GM19351 (cell line): ENCODE results near the gene CTCFL.

Source experiments
- ATAC-seq: cut with Tn5 transposase; IDR thresholded peaks from one replicate; pipeline ENCODE4 v1.9.1; 2021; ENCODE audit warnings: mild to moderate bottlenecking, moderate library complexity; ENCODE audit not compliant: unreplicated experiment

Gene CTCFL

DNA sequence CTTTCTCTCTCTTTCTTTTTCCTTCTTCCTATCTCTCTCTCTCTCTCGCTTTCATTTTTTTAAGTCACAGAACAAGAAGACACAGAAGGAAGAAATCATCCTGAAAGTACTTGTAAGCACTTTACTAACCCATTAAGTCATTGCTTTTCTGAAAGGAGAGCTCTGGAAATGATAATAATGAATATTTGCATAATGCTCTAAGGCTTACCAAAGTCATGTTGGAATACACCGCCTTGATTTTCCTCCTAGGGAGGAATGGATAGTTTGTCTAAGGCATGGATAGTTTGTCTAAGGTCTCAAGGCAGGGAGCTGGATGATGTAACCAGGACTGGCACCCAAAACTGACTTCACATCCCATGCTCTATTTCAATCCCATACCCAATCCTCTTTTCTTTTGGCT lies 12.9 kb upstream of the CTCFL start:
- no peak for ATAC-seq

GRCh38 chr20:57536771-57537724 lies 12.1 kb upstream of the CTCFL start:
- ATAC-seq: no peak

- no peak for ATAC-seq
These were observed 11.3 kb upstream of the CTCFL start for GRCh38 chr20:57536120-57536708.

DNA sequence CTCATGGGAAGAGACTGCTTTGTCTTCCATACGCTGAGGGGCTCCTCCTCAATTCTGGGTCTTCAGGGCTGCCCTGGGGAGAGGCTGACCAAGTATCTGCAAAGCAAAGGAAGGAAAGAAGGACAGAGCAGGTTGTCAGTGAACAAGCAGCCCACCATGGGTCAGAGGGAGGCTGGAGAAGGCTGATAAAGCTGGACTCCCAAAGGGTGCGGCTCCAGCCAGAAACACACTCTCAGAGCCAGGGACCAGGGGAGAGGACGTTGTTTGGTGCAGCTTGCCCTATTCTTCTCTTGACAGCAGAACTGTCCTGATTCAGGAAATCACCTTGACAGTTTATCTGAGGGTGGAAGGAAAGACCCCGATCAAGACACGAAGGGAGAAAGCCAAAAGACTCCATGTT lies 10.4 kb upstream of the CTCFL start:
- ATAC-seq: no peak

DNA sequence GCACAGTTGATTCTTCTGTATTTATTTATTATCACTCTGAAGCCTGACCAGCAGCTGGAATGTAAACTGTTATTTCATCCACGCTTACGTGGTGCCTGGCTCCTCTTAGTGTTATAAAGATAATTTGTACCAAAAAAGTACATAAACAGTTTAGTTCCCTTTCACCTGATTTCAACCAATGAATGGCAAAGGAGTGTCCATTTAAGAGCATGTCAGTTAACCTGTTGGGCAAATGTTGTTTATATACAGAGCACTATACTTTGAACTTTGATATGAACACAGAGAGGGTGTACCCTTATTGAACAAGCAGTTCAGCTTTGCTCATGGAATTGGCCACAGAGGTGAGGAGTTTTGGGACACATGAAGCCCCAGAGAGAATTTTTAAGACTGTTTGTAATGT lies 7.2 kb upstream of the CTCFL start:
- no peak for ATAC-seq

GRCh38 chr20:57530327-57530981 lies 5.5 kb upstream of the CTCFL start:
- ATAC-seq: no peak

DNA sequence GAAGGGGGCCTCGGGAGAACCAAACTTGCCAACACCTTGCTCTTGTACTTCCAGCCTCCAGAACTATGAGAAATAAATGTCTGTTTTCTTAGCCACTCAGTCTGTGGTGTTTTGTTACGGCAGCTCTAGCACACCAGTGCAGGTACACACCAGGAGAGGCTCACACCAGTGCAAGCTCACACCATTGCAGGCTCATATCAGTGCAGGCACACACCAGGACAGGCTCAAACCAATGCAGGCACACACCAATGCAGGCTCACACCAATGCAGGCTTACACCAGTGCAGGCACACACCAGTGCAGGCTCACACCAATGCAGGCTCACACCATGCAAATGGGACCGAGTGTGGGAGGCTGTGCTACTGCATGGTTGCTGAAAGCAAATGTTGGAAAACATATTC lies 4.9 kb upstream of the CTCFL start:
- no peak for ATAC-seq

DNA sequence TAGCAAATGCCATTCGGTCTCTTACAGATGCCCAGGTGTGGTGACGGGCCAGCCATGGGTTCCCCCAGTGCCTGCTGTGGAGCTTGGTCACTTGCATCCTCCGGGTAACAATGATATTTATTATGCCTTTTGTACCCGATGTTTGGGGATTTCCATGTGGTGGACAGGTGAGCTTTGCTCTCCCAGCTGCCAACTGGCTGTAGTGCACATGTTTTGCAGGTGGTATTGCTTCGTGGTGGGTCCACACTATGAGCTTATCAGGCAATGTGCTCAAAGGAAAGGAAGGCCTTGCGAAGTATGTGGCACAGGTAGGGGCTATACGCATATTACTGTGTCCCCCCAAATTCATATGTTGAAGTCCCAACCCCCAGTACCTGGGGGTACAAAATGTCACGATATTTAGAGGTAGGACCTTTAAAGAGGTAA lies 4.2 kb upstream of the CTCFL start:
- no peak for ATAC-seq

DNA sequence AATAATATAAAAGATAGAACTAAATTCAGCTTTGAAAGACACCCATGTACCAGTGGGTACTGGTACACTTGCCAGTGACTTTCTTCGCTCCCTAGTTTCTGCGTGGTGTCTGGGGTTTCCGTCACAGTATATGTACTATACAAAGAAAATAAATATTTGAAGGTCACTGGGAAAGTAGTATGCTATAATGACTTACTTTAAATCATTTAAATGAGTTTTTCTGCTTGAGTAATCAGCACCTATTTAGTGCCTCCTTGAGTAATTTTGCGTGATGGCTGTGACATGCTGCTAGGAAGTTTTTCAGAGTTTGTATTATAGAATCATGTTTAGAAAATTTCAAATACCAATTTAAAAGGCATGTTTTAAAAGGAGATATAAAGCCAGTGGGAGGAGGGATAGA lies 3.2 kb upstream of the CTCFL start:
- no peak for ATAC-seq

DNA sequence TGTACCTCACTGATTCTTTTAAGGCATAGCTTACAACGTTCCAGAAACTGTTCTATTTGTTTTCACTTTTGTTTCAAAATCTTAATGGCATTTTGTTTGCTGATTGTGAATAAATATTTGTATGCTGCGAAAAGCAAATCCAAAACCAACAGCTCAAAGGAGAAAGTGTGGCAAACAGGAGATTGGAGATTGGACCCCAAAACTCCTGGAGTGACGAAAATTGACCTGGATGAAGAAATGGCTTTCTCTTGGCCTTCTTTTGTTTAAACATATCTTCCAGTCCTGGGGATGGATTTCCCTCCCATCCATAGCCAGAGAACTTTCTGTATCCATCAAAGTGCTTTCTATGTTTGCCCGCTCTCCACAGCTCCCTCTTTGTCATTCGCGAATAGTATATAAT lies 2.8 kb upstream of the CTCFL start:
- ATAC-seq: no peak

DNA sequence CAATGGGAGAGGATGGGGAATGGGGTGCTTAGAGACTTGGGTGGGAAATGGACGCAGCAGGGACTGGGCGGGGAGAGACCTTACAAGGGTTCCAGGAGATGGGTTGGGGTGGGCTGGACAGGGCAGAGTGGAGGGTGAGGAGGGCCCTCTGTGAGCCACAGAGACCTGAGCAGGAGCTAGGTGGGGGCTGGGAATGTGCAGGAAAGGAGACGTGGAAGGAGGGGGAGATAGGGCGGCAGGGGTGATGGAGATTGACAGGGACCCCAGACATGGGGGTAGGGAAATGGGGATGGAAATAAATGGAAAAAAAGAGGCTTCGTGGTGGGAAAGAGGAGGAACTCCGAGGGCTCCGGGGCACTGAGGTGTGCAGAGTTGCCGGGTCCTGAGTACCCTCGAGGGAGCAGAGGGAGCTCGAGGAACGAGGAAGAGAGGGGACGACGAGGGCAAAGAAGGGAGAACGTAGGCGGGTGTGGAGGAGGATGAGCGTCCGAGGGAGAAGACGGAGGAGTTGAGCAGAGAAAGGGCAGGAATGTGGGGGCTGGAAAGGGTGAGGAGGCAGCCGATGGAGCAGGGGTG lies 2.0 kb upstream of the CTCFL start:
- ATAC-seq: no peak

GRCh38 chr20:57526087-57526884 lies 1.3 kb upstream of the CTCFL start:
- no peak for ATAC-seq

- no peak for ATAC-seq
These were observed 567 bp upstream of the CTCFL start for GRCh38 chr20:57525328-57526086.

DNA sequence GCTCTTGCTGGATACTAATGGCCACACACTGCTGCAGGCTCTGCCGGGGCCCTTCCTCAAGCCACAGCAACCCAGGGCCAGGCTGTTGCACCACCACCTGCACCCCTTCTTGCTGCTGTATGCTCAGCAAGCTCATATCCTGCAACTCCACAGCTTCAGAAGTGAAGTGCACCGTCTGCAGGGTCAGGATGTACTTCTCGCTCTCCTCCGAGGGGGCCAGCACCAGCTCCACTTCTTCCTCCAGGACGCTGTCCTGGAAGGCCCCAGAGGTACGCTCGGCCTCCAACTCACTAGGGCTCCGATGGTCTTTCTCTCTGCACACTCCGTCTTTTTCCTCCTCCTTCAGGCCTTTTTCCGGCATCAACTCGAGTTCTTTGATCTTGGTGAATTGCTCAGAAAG lies 1.2 kb downstream of the CTCFL start:
- ATAC-seq: no peak

GRCh38 chr20:57522380-57523140 lies 2.4 kb downstream of the CTCFL start:
- no peak for ATAC-seq

DNA sequence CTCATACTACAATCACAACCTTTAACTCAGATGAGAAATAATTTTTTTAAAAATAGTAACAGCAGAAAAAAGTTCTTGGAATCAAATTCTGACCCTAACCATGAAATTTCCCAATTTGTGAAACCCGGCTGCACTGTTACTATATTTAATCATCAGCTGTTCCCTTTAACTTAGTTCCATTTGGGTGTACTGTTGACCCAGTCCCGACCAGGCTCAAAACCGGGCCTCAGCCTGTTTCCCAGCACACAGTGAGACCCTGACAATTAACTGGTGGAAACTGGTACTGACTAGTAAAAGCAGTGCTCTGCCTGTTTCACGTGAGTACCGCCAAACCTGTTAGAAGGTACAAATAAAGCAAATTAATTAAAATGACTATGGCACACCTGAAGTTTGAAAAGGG lies 7.0 kb downstream of the CTCFL start:
- ATAC-seq: no peak

GRCh38 chr20:57514273-57514751 lies 10.6 kb downstream of the CTCFL start:
- ATAC-seq: no peak

DNA sequence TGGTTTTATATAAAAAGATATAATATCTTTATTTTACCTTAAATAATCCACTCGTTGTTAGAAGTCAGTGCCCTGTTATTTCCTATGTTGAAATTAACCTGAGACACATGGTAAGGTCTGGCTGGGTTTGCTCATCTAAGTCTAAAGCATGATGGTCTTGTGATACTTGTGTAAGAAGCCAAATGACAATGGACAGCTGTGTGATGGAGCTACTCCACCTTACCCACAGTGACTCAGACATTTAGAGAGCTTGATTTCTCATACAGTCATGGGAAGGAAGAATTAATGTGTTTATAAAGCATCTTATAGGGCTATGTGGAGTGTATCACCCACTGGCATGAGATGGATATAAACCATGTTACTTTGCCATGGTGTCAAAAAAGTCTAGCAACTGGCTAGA lies 11.7 kb downstream of the CTCFL start:
- no peak for ATAC-seq

GRCh38 chr20:57512432-57512831 lies 12.5 kb downstream of the CTCFL start:
- ATAC-seq: no peak
